ENCODE data around the gene HDGFL2.

- TF ChIP-seq CTCF (IDR thresholded peaks at IDR 0.05; ENCODE audit: control extremely low read depth in 1 of 3, insufficient read depth in 1 of 3, low read depth in 1 of 3, low read length in 3 of 3), result no peak
- TF ChIP-seq SRF (IDR thresholded peaks at IDR 0.05; ENCODE audit: low read depth, low read length), result no peak
- no peak for TF ChIP-seq EZH2 (IDR thresholded peaks at IDR 0.05; ENCODE audit: low read depth, low read length, severe bottlenecking)
- TF ChIP-seq POLR2AphosphoS5 (IDR thresholded peaks at IDR 0.05; ENCODE audit: low read depth, low read length), result peak; percentile 11
- no peak for TF ChIP-seq MAFK (IDR thresholded peaks at IDR 0.05; ENCODE audit: low read depth, low read length)
- no peak for TF ChIP-seq EGR1 (IDR thresholded peaks at IDR 0.05; ENCODE audit: borderline replicate concordance, low read depth, low read length)
- no peak for TF ChIP-seq BRCA1 (IDR thresholded peaks at IDR 0.05; ENCODE audit: low read depth, low read length)
- no peak for TF ChIP-seq RNF2 (IDR thresholded peaks at IDR 0.05; ENCODE audit: borderline replicate concordance, low read depth, low read length, missing control alignments, poor library complexity, severe bottlenecking)
- no peak for TF ChIP-seq GABPA (IDR thresholded peaks at IDR 0.05; ENCODE audit: borderline replicate concordance, insufficient read depth, low read length)
- no peak for TF ChIP-seq SP2 (IDR thresholded peaks at IDR 0.05; ENCODE audit: low read length)
Measured at GRCh38 chr19:4441994-4442818, 29.9 kb upstream of the HDGFL2 start.
